SH-SY5Y (cell line): ENCODE data around the gene NUDT2.

ENCODE experiments used
- GATA2 ChIP-seq: IDR thresholded peaks from 2 replicates; pipeline ENCODE4 v1.6.1; 2011; ENCODE audit warnings: mild to moderate bottlenecking, low read depth, low read length
- GATA3 ChIP-seq: IDR thresholded peaks from 2 replicates; pipeline ENCODE4 v1.6.1; 2011; ENCODE audit warnings: low read depth, mild to moderate bottlenecking, low read length, moderate library complexity

GRCh38 chr9:34374905-34375552, 45.7 kb downstream of the NUDT2 start:
- TF ChIP-seq GATA2 (no peak), GATA3 (no peak)
